ENCODE measurements around the gene ESPN. TPM values are rescaled to one million over a fixed set of nuclear protein-coding genes. Genes with fewer than 3 reads are reported as not detected.

ESPN gene
- polyA plus RNA-seq, 1 experiment, result not detected

DNA sequence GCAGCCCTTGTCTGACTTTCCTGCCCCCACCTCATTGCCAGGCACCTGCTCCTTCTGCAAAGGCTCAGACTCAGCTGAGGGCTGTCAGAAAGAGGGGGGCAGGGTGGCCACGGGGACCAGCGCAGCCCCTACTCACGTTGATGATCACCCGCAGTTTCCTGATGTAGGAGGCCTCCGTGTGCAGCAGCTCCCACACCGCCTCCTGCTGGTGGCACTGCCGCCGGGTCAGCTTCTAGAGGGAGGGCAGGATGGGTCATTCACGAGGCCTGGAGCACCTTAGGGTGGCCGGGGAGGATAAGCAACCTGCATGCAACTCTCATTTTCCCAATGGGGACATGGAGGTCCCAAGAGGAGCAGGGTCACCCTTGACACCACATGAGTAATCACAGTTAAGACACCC lies 47.8 kb downstream of the ESPN start:
- Histone ChIP-seq H3K4me3 (ENCODE audit: low read depth, low read length) (no peak overlapping the region), H3K36me3 (ENCODE audit: control insufficient read depth, insufficient read depth, low read length) (peaks cover 36% of the 10 kb centered on the region), H3K27me3 (ENCODE audit: control insufficient read depth, insufficient read depth, low read length) (no peaks in the 10 kb centered on the region)
- DNase-seq (ENCODE audit: low read depth), result no peak
- ChIA-PET CTCF (interaction anchor here (0.7 to 1.6 kb wide), 6 partner anchors 9 to 226 kb away, joined by 3 to 6 read pairs (median 4); no protein-coding TSS in a partner anchor), POLR2A (no interaction called here)
- TF ChIP-seq, protein P1, sequence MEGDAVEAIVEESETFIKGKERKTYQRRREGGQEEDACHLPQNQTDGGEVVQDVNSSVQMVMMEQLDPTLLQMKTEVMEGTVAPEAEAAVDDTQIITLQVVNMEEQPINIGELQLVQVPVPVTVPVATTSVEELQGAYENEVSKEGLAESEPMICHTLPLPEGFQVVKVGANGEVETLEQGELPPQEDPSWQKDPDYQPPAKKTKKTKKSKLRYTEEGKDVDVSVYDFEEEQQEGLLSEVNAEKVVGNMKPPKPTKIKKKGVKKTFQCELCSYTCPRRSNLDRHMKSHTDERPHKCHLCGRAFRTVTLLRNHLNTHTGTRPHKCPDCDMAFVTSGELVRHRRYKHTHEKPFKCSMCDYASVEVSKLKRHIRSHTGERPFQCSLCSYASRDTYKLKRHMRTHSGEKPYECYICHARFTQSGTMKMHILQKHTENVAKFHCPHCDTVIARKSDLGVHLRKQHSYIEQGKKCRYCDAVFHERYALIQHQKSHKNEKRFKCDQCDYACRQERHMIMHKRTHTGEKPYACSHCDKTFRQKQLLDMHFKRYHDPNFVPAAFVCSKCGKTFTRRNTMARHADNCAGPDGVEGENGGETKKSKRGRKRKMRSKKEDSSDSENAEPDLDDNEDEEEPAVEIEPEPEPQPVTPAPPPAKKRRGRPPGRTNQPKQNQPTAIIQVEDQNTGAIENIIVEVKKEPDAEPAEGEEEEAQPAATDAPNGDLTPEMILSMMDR (IDR thresholded peaks at IDR 0.05; ENCODE audit: insufficient read depth, low read depth, low read length), result peak; percentile 35; the same call in 1 of the 2 replicates

GRCh38 chr1:6473156-6473555 lies 48.6 kb downstream of the ESPN start:
- ChIA-PET POLR2A (no interaction called here), CTCF (interaction anchor here (0.9 to 1.6 kb wide), 2 partner anchors 13 to 226 kb away, joined by 4 to 5 read pairs; no protein-coding TSS in a partner anchor)
- peaks cover 32% of the 10 kb centered on the region for H3K36me3 ChIP-seq (ENCODE audit: control insufficient read depth, insufficient read depth, low read length)
- no peak for DNase-seq (ENCODE audit: low read depth)
- H3K27me3 ChIP-seq (ENCODE audit: control insufficient read depth, insufficient read depth, low read length), result no peaks in the 10 kb centered on the region
- H3K4me3 ChIP-seq (ENCODE audit: low read depth, low read length), result no peak overlapping the region
- TF ChIP-seq, protein P1 (IDR thresholded peaks at IDR 0.05; ENCODE audit: insufficient read depth, low read depth, low read length), result no peak

DNA sequence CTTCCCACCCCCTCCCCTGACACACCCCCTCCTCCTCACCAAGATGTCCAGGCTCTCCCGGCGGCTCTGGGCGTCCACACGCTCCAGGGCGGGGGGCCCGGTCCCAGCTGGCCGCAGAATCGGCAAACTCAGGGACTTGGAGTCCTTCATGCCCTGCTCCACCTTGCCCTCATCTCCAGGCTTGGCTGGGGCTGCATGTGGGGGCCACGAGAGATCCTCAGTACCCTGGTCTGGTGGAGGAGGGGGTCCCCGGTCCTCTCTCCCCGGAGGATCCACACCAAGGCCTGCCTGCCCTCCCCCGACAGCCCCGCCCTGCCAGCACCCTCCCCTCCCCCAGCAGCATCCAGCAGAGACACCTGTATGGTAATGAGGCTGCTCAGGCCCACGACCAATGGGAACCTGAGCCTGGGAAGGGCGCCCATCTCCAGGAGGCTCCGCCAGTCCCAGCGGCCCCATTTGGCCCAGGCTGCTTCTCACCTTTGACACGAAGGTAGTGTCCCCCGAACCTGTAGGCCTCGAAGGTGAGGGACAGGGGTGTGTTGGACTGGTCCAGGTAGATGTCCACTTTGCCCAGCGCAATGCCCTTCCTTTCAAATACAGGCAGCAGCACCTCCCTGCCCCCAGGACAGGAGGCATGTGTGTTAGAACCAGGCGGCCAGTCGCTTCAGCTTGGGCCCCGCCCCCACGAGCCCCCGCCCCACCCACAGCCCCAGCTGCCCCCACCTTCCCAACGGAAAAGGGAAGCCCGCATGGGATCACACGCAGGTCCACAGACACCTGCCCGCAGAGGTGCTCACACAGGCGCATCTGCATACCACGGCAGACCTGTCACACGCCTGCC lies 49.6 kb downstream of the ESPN start:
- ChIA-PET POLR2A (no interaction called here), CTCF (interaction anchor here (0.9 to 1.8 kb wide), 2 partner anchors 10 to 12 kb away, joined by 4 to 8 read pairs; no protein-coding TSS in a partner anchor)
- Histone ChIP-seq H3K27me3 (ENCODE audit: control insufficient read depth, insufficient read depth, low read length) (no peaks in the 10 kb centered on the region), H3K4me3 (ENCODE audit: low read depth, low read length) (no peak overlapping the region), H3K36me3 (ENCODE audit: control insufficient read depth, insufficient read depth, low read length) (peaks cover 22% of the 10 kb centered on the region)
- TF ChIP-seq, protein P1 (IDR thresholded peaks at IDR 0.05; ENCODE audit: insufficient read depth, low read depth, low read length), result no peak
- DNase-seq (ENCODE audit: low read depth), result no peak

DNA sequence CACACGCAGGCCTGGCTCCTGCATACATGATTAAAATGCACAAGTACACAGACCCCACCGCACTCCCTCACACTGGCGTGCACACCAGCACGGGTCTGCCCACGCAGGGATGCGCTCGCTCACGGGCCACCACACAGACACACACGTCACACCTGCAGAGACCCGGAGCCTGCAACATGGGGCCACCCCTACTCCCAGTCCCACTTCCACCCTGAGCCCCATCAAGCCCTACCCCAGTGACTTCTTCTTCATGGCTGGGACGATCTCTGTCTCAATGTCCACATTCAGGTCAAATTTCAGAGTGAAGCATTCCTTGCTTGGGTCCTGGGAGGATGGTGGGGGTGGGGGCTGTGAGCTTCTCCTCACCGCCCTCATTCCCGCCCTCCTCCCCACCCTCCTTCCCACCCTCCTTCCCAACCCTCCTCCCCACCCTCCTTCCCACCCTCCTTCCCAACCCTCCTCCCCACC lies 50.3 kb downstream of the ESPN start:
- DNase-seq (ENCODE audit: low read depth), result no peak
- H3K4me3 ChIP-seq (ENCODE audit: low read depth, low read length), result no peak overlapping the region
- TF ChIP-seq, protein P1 (IDR thresholded peaks at IDR 0.05; ENCODE audit: insufficient read depth, low read depth, low read length), result no peak
- POLR2A ChIA-PET, result no interaction called here
- H3K27me3 ChIP-seq (ENCODE audit: control insufficient read depth, insufficient read depth, low read length), result no peaks in the 10 kb centered on the region
- peaks cover 21% of the 10 kb centered on the region for H3K36me3 ChIP-seq (ENCODE audit: control insufficient read depth, insufficient read depth, low read length)
- CTCF ChIA-PET, result interaction anchor here (1.8 to 7.3 kb wide), 2 partner anchors 9 to 14 kb away, joined by 8 to 58 read pairs; partner anchors contain the start of gene PLEKHG5

DNA sequence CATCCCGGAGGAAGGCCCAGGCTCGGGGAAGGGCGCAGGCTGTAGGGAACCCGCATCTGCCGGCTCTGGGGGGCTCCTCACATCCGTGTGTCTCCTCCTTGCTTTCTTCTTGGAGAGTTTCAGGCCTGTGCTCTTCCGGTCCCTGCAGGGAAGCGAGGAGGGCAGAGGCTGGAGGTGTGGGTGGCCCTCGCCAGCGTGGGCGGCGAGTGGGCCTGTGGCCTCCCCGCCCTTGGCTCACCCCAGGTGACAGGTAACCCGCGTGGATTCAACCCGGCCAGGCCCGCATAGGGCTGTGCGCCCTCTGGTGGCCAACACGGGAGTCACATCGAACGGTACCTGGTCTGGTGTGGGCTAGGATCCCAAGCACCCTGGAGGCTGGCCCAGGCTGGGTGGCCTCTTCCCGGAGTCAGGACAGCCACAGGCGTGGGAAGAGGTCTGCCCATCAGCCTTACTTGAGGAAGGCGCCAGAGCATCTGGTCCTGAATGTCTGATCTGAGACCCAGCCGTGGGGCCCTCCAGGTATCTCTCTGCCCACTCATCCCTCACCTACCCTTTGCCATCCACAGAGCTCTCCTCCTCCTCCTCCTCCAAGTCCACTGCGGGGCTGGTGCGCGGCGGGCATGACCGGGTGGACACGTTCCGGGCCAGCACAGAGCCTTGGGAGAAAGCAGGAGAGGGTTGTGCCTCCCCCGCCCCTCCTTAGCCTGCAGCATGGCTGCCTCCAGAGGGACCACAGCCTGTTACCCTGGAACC lies 51.0 kb downstream of the ESPN start:
- POLR2A ChIA-PET, result no interaction called here
- DNase-seq (ENCODE audit: low read depth), result no peak
- Histone ChIP-seq H3K36me3 (ENCODE audit: control insufficient read depth, insufficient read depth, low read length) (peaks cover 18% of the 10 kb centered on the region), H3K27me3 (ENCODE audit: control insufficient read depth, insufficient read depth, low read length) (no peaks in the 10 kb centered on the region), H3K4me3 (ENCODE audit: low read depth, low read length) (no peak overlapping the region)
- CTCF ChIA-PET, result interaction anchor here (0.6 to 7.3 kb wide), 11 partner anchors 8 to 336 kb away, joined by 3 to 58 read pairs (median 3); partner anchors contain the start of genes HES2, NOL9 and PLEKHG5
- TF ChIP-seq, protein P1 (IDR thresholded peaks at IDR 0.05; ENCODE audit: insufficient read depth, low read depth, low read length), result peak; percentile 93

Data from BJ (cell line).